ENCODE measurements around the gene WDR7.
A peak's percentile ranks its signal among the peaks of the same experiment; 100 is the strongest.

Gene WDR7

DNA sequence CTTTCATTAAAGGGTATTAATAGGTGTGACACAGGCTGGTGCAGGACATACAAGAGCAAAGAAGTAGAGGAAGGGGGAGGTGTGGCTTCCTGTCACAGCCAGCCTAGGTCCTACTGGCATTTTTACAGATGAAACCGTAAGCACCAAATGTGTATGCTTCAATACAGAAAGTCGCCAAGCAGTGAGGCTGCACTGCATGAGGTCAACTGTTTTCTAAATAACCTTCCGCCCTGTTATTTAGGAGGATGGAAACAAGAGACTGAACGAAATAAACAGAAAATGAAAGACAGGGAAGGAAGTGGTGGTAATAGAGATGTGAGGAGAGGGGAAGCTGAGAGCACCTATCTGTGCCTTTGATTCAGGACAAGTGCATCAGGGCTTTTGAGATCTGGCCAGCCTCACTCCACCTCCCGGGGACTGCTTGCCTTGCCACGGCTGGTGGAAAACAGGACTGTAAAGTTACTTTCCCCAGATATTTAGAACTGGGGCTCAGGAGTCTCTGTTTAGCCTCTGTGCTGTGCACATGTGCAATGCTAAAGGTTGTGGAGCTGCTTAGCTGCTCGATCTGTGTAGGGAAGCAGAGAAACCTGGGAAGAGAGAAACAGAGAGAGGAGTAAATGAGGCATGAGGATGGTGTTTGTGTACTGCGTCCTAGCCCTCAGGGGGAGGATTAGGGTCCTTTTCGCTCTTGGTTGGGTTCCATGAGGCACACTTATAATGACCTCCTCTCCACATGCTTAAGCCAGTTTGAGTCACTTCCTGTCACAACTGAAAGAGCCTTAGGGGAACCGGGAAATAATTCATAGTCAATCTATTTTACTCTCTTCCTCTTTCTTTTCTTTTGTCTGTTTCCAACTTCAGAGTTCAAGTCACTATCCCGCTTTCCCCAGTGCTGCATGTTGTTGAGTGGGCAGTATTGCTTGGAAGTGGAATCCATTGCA, 433.4 kb downstream of the WDR7 start:
- TF ChIP-seq EZH2phosphoT487 (IDR thresholded peaks at IDR 0.05; ENCODE audit: low read length) (no peak), CTCF (IDR thresholded peaks at IDR 0.05; ENCODE audit: low read length) (peak; percentile 15)
- H3K27me3 ChIP-seq (replicated peaks; ENCODE audit: insufficient read depth, low read length) = no peaks in the 10 kb centered on the region
- H3K4me3 ChIP-seq (ENCODE audit: low read length) = peak overlapping the region; percentile 49
- H2AFZ ChIP-seq (ENCODE audit: low read length) = peak overlapping the region; percentile 79
- H3K36me3 ChIP-seq (replicated peaks; ENCODE audit: insufficient read depth, low read length) = no peaks in the 10 kb centered on the region
- H3K27ac ChIP-seq (ENCODE audit: low read length) = peak overlapping the region; percentile 94
- H3K9me3 ChIP-seq (replicated peaks; ENCODE audit: insufficient read depth, low read length) = no peaks in the 10 kb centered on the region
- no peaks in the 10 kb centered on the region for H3K9me2 ChIP-seq (replicated peaks; ENCODE audit: insufficient read depth, low read length)
- H4K20me1 ChIP-seq (ENCODE audit: insufficient read depth, low read length) = no peaks in the 10 kb centered on the region
- H3K4me1 ChIP-seq (ENCODE audit: low read length) = peaks cover 24% of the 10 kb centered on the region
- H3K4me2 ChIP-seq (ENCODE audit: low read depth, low read length) = peak overlapping the region; percentile 89
- peak overlapping the region; percentile 71 for H3K9ac ChIP-seq (ENCODE audit: low read length)
- H3K79me2 ChIP-seq (ENCODE audit: low read length) = no peaks in the 10 kb centered on the region
- peak; percentile 82 for DNase-seq
- peaks cover 16% of the 10 kb centered on the region for H3F3A ChIP-seq (ENCODE audit: insufficient read depth, low read length)

DNA sequence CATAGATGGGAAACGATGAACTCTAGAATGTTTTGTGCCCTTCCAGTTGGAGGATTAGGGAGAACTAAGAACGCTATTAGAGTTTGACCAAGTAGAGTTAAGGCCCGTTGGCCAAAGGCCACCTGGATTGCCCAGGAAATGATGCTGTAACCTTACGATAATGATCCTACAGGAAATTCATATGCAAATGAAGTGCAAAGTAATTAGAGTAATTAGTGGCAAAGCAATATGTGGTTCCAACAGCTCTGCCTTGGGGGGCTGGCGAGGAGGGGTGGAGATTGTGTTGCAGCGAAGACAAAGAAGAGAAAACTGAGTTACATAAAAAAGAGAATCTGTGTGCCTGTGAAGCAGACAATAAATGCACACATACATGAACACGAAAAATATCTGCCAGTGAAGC, 434.2 kb downstream of the WDR7 start:
- peaks cover 24% of the 10 kb centered on the region for H3K4me1 ChIP-seq (ENCODE audit: low read length)
- no peak for DNase-seq
- H4K20me1 ChIP-seq (ENCODE audit: insufficient read depth, low read length) = no peaks in the 10 kb centered on the region
- no peaks in the 10 kb centered on the region for H3K9me3 ChIP-seq (replicated peaks; ENCODE audit: insufficient read depth, low read length)
- H3K79me2 ChIP-seq (ENCODE audit: low read length) = no peaks in the 10 kb centered on the region
- H3K4me2 ChIP-seq (ENCODE audit: low read depth, low read length) = peak overlapping the region; percentile 89
- H3K9me2 ChIP-seq (replicated peaks; ENCODE audit: insufficient read depth, low read length) = no peaks in the 10 kb centered on the region
- TF ChIP-seq EZH2phosphoT487 (IDR thresholded peaks at IDR 0.05; ENCODE audit: low read length) (no peak), EZH2 (optimal IDR thresholded peaks at IDR 0.05; ENCODE audit: low read depth, low read length) (no peak), CTCF (IDR thresholded peaks at IDR 0.05; ENCODE audit: low read length) (no peak)
- H3K36me3 ChIP-seq (replicated peaks; ENCODE audit: insufficient read depth, low read length) = no peaks in the 10 kb centered on the region
- peak overlapping the region; percentile 79 for H2AFZ ChIP-seq (ENCODE audit: low read length)
- H3F3A ChIP-seq (ENCODE audit: insufficient read depth, low read length) = peaks cover 16% of the 10 kb centered on the region
- H3K9ac ChIP-seq (ENCODE audit: low read length) = 0 out of 2 replicates have a peak overlapping the region, but pooled peaks have one; percentile 71
- H3K27ac ChIP-seq (ENCODE audit: low read length) = peak overlapping the region; percentile 94
- no peaks in the 10 kb centered on the region for H3K27me3 ChIP-seq (replicated peaks; ENCODE audit: insufficient read depth, low read length)
- peak overlapping the region; percentile 49; the same call in 1 of the 2 replicates for H3K4me3 ChIP-seq (ENCODE audit: low read length)

DNA sequence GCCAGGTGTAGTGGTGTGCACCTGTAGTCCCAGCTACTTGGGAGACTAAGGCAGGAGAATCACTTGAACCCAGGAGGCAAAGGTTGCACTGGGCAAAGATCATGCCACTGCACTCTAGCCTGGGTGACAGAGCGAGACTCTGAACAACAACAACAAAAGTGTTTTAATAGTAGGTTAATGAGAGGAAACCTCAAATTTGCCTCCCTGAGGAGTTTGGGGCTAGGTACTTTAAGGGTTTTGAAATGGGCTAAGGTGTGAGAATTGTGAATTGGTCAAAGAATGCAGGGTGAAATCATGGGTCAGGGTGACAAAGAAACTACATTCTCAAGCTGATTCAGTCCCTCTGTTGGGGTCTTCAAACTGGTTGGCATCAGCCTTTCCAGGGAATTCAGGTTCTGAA, 435.0 kb downstream of the WDR7 start:
- no peak for DNase-seq

More for the DNA sequence above, 435.0 kb downstream of the WDR7 start:
- no peak overlapping the region for H3K4me3 ChIP-seq (ENCODE audit: low read length)
- no peaks in the 10 kb centered on the region for H3K36me3 ChIP-seq (replicated peaks; ENCODE audit: insufficient read depth, low read length)
- H3K79me2 ChIP-seq (ENCODE audit: low read length) = no peaks in the 10 kb centered on the region
- H3F3A ChIP-seq (ENCODE audit: insufficient read depth, low read length) = peaks cover 16% of the 10 kb centered on the region
- no peak overlapping the region for H3K9ac ChIP-seq (ENCODE audit: low read length)
- H3K27me3 ChIP-seq (replicated peaks; ENCODE audit: insufficient read depth, low read length) = no peaks in the 10 kb centered on the region
- no peak overlapping the region for H2AFZ ChIP-seq (ENCODE audit: low read length)
- H4K20me1 ChIP-seq (ENCODE audit: insufficient read depth, low read length) = no peaks in the 10 kb centered on the region
- no peaks in the 10 kb centered on the region for H3K9me2 ChIP-seq (replicated peaks; ENCODE audit: insufficient read depth, low read length)
- no peak overlapping the region for H3K27ac ChIP-seq (ENCODE audit: low read length)
- H3K4me1 ChIP-seq (ENCODE audit: low read length) = peaks cover 24% of the 10 kb centered on the region
- no peak overlapping the region for H3K4me2 ChIP-seq (ENCODE audit: low read depth, low read length)
- H3K9me3 ChIP-seq (replicated peaks; ENCODE audit: insufficient read depth, low read length) = no peaks in the 10 kb centered on the region
- TF ChIP-seq EZH2 (optimal IDR thresholded peaks at IDR 0.05; ENCODE audit: low read depth, low read length) (no peak), CTCF (IDR thresholded peaks at IDR 0.05; ENCODE audit: low read length) (no peak), EZH2phosphoT487 (IDR thresholded peaks at IDR 0.05; ENCODE audit: low read length) (no peak)
